Uterus (tissue), 4 donors: Measurements from ENCODE around the gene KIF3B. TPM values are rescaled to one million over a fixed set of nuclear protein-coding genes. Genes with fewer than 3 reads are reported as not detected.

ENCODE experiments used
- DNase-seq, 2 donors: peaks; one replicate each; pipeline ENCODE4 v3.0.0-alpha.2; 2019 to 2020
- H3K27ac ChIP-seq, 2 donors: fragments of 200-600 bp; sonication (generic); 1 replicate in 1 of 2; 2 replicates in 1 of 2; pipeline ENCODE4 v1.5.1; 2016 to 2018
- H3K27me3 ChIP-seq, 2 donors: fragments of 200-600 bp; sonication (generic); one replicate each; pipeline ENCODE4 v1.5.1; 2018 to 2019; ENCODE audit warnings: control low read depth in 1 of 2
- H3K36me3 ChIP-seq, 2 donors: fragments of 200-600 bp; sonication (generic); one replicate each; pipeline ENCODE4 v1.5.1; 2019; ENCODE audit warnings: control low read depth in 1 of 2
- H3K4me1 ChIP-seq, 2 donors: fragments of 200-600 bp; sonication (generic); one replicate each; pipeline ENCODE4 v1.5.1; 2018 to 2019; ENCODE audit warnings: control low read depth in 1 of 2
- H3K4me3 ChIP-seq, 2 donors: fragments of 200-600 bp; sonication (generic); 1 replicate in 1 of 2; 2 replicates in 1 of 2; pipeline ENCODE4 v1.5.1; 2018 to 2019; ENCODE audit warnings: mild to moderate bottlenecking in 1 of 2
- H3K9me3 ChIP-seq, 2 donors: fragments of 200-600 bp; sonication (generic); one replicate each; pipeline ENCODE4 v1.5.1; 2019; ENCODE audit warnings: control low read depth in 1 of 2
- POLR2A ChIP-seq, 2 donors: fragments of 450-650 bp; IDR thresholded peaks; one replicate each; pipeline ENCODE4 v1.6.1; 2016; ENCODE audit warnings: antibody characterized with exemption in 2 of 2, mild to moderate bottlenecking in 1 of 2, moderate library complexity in 1 of 2
- intact Hi-C: fragments of 100-400 bp; cut with DNase I; formaldehyde crosslinking; loops from one replicate; pipeline ENCODE4 v1.15.1; 2023; ENCODE audit warnings: low total_unique reads
- total RNA-seq, 4 donors: library from RNA; depleted of rRNA in 3 of 4; stranded (reverse); fragments of >200 nt in 3 of 4; gene quantifications; one replicate each; pipeline versions ENCODE4 v1.1.0 to v1.2.4, GENCODE V29; 2014 to 2023
- TF ChIP-seq, protein P1 (sequence below), 4 experiments: fragments of 200-600 bp in 2 of 4; fragments of 450-650 bp in 2 of 4; sonication (generic) in 2 of 4; IDR thresholded peaks; one replicate each; pipeline ENCODE4 v1.5.1; 2016 to 2019; ENCODE audit warnings: antibody characterized with exemption in 4 of 4, mild to moderate bottlenecking in 2 of 4, moderate library complexity in 1 of 4
- donor health status: DM: yes; HTN: yes; CAD: no.

KIF3B gene
- total RNA-seq, result 10 to 100 TPM in 2 of 4 donors, 1 to 10 TPM in 2; 3.2 to 34.2 (median 16.7) TPM

DNA sequence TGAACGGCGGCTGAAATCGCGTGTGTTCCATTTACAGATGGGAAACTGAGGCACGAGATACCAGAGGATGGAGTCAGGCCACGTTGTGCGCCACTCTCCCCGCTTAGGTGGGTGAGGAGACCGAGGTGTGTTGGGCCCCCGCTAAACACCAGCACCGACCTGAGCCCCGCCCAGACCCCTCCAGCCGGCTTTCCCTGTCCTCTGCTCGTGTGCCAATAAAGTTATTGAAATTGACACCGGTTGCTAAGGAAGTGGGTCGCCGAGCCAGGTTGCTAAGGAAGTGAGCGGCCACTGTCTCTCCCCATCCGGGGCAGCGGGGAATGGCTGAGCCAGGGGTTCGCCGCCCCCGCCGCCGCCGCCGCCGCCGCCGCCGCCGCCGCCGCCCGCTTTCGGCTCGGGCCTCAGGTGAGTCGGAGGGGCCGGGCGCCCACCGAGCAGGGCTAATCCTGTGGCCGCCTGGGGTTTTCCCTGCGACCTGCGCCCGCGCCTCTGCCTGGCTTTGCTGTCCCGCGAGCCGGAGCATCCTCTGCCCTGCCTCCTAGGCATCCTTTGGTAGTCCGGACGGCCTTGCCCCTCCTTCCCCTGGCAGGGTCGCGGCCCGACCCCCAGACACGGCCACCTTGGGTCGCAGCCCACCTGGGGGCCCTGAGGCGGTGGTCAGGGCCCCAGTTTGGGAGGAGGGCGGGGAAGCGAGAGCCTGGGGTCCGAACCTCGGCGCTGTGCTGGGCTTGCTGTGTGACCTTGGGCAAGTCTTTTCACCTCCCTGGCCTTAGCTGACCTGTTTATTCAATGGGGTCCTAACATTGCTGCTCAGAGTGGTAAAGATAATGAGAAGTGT is at the start of gene KIF3B:
TSS of gene KIF3B (plus strand) at position 291 of the 838 bp plus-strand sequence. CDS start 32,127 bp downstream, outside the sequence.
- intact Hi-C loops, result no loop called here
- peak; percentile 37 to 63 for TF ChIP-seq POLR2A (IDR thresholded peaks at IDR 0.05)
- TF ChIP-seq, protein P1, sequence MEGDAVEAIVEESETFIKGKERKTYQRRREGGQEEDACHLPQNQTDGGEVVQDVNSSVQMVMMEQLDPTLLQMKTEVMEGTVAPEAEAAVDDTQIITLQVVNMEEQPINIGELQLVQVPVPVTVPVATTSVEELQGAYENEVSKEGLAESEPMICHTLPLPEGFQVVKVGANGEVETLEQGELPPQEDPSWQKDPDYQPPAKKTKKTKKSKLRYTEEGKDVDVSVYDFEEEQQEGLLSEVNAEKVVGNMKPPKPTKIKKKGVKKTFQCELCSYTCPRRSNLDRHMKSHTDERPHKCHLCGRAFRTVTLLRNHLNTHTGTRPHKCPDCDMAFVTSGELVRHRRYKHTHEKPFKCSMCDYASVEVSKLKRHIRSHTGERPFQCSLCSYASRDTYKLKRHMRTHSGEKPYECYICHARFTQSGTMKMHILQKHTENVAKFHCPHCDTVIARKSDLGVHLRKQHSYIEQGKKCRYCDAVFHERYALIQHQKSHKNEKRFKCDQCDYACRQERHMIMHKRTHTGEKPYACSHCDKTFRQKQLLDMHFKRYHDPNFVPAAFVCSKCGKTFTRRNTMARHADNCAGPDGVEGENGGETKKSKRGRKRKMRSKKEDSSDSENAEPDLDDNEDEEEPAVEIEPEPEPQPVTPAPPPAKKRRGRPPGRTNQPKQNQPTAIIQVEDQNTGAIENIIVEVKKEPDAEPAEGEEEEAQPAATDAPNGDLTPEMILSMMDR (IDR thresholded peaks at IDR 0.05), result no peak
- Histone ChIP-seq H3K4me1 (peaks cover 0 to 6% of the 10 kb centered on the region in 2 donors), H3K27ac (peak within 1 kb of the TSS; percentile 76 to 81), H3K27me3 (no peaks in the 10 kb centered on the region), H3K9me3 (no peaks in the 10 kb centered on the region), H3K4me3 (peak within 1 kb of the TSS; percentile 73 to 78), H3K36me3 (no peaks in the 10 kb centered on the region)
- peak; percentile 88 to 89 for DNase-seq

DNA sequence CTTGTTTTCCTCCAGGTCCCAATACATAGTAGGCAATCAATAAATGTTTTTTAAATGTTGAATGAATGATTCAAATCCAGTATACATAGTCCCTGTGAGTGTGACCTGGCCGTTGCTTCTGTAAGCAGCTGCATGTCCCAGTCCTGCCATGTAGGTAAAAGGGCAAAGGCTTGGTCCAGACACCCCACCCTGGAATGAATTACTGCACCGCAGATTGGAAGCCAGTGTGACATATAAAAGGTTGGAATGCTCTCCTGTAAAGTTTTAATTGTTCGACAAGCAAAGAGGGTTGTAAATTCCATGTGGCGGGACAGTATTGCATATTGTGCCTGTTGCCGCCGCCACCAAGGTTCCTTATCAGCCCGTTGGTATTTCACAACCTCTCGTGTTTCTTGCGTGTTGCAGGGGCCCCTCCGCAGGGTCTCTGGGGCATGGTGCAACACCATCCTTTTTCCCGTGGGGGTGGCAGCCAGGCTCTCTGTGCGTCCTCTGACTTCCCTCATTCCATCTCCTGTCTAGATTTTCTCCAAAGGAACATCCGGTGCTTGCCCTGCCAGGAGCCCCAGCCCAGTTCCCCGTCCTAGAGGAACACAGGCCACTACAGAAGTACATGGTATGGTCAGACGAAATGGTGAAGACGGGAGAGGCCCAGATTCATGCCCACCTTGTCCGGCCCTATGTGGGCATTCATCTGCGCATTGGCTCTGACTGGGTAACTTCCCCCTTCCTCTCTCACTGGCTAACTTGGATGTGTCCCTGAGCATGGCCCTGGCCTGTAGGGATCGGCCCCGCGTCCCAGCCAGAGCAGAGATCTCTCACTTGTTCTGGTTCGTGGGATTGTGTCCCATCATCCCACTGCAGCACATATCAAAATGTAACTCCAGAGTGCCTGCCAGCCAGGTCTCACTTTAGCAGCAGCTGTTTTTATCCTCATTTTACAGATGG is 49.4 kb upstream of the KIF3B start:
- H3K36me3 ChIP-seq, result no peaks in the 10 kb centered on the region
- intact Hi-C loops, result no loop called here
- H3K4me3 ChIP-seq, result no peak overlapping the region
- DNase-seq, result no peak
- H3K4me1 ChIP-seq, result no peaks in the 10 kb centered on the region
- H3K27ac ChIP-seq, result no peak overlapping the region
- H3K27me3 ChIP-seq, result no peaks in the 10 kb centered on the region
- H3K9me3 ChIP-seq, result no peaks in the 10 kb centered on the region
- TF ChIP-seq POLR2A (IDR thresholded peaks at IDR 0.05), result no peak
- TF ChIP-seq, protein P1 (IDR thresholded peaks at IDR 0.05), result no peak

DNA sequence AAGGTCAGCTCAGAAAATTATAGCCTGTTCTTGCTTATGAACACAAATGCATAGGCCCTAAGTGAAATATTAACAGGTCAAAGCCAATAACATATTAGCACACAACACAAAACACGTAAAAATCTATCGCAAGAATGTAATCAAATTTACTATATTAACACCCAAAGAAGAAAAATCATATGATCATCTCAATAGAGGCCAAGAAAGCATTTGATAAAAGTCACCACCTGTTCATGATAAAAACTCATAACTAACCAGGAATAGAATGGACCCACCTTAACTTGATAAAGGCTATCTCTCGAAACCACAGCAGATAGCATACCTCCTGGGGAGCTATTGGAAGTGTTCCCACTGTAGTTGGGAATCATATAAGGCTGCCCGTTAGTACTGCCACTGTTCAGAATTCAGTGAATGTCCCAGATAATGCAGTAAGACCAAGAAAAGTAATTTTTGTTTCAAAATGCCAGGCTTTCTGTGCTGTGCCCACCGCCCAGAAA is 48.2 kb upstream of the KIF3B start:
- no peaks in the 10 kb centered on the region for H3K4me1 ChIP-seq
- intact Hi-C loops, result no loop called here
- no peaks in the 10 kb centered on the region for H3K9me3 ChIP-seq
- H3K27ac ChIP-seq, result no peak overlapping the region
- H3K36me3 ChIP-seq, result no peaks in the 10 kb centered on the region
- TF ChIP-seq POLR2A (IDR thresholded peaks at IDR 0.05), result no peak
- TF ChIP-seq, protein P1 (IDR thresholded peaks at IDR 0.05), result no peak
- no peak for DNase-seq
- no peaks in the 10 kb centered on the region for H3K27me3 ChIP-seq
- no peak overlapping the region for H3K4me3 ChIP-seq

DNA sequence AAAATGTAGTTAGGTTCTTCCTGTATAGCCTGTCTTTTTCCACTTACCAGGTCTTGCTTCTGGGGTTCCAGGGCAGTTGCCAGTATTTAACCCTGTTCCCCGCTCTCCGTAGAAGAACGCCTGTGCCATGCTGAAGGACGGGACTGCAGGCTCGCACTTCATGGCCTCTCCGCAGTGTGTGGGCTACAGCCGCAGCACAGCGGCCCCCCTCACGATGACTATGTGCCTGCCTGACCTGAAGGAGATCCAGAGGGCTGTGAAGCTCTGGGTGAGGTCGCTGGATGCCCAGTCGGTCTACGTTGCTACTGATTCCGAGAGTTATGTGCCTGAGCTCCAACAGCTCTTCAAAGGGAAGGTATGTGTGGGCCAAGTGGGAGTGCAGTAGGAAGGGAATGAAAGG is 46.7 kb upstream of the KIF3B start:
- no peak for DNase-seq
- Histone ChIP-seq H3K36me3 (no peaks in the 10 kb centered on the region), H3K4me1 (no peaks in the 10 kb centered on the region), H3K4me3 (no peak overlapping the region), H3K27me3 (no peaks in the 10 kb centered on the region), H3K27ac (no peak overlapping the region), H3K9me3 (no peaks in the 10 kb centered on the region)
- no peak for TF ChIP-seq POLR2A (IDR thresholded peaks at IDR 0.05)
- TF ChIP-seq, protein P1 (IDR thresholded peaks at IDR 0.05), result no peak
- intact Hi-C loops, result no loop called here
